OCI-M1 (cell line): Measurements from ENCODE around the gene OARD1.
"Not testable (repeated sequence)": the region's sequence is repeated elsewhere in the genome, so short reads cannot be mapped to it uniquely, and the experiment has no call there.

ENCODE experiments used
- DNase-seq: peaks from one replicate; lab custom pipeline; 2025; lab: John Stamatoyannopoulos, UW

Gene OARD1

DNA sequence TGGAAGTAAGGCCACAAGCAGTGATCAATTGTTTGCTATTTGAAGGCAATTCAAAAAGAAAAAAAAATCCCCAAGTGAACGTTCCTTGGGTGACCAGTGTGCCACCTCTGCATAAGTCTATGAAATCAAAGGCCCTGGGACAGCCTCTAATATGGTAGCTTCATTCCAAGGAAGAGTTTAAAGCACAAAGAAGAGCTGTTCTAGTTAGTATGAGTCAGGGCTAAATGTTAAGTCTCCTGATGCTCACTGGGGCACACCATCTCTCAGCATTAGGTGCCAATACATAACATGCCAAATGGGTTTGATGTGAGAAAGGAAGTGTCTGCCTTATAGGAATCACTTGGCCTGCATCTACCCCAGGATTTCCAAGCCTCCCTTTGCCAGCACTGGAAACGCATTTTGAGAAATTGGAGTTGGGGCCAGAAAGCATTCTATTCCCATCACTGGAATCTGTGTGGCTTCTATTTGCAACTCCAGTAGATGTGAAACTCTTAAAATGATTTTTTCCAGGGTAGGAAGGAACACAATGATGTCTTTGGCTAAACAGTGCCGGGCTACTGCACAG lies 46.1 kb downstream of the OARD1 start:
- DNase-seq = no peak

DNA sequence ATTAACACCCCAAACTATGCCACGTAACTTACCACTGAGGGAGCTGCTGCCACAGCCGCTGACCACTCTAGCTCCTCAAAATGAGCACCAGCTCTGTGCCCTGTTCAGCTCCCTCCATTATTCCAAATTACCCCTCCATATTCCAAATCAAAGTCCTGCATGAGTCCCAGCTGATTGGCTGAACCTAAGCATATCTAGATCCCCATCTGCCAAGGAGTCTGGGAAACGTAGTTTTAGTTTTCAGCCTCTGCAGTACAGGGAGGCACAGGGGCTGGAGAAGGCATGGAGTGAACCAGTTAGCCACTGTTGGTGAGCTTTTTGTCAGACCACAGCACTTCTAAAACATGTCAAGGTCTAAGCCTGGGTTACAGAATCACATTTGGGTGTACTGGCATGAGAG lies 49.0 kb downstream of the OARD1 start:
- no peak for DNase-seq

GRCh38 chr6:41022294-41022693 lies 49.9 kb downstream of the OARD1 start:
- no peak for DNase-seq

DNA sequence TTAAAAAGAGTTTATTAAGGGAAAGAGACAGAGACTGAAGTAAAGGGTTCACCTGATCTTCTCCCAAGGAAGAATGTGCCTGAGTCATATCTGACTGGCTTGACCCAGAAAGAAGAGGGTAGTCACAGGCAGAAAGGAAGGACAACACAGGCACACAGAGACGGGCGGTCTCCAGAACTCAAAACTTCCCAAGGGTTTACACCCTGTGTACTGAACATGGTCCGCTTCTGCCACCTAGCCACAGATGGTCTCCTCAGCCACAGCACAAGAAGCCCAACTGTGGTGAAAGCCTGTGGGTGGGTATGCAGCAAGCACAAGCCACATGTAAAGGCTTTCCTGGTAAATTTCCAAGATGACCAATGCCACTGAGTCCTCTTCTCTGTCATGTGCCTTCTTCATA lies 50.3 kb downstream of the OARD1 start:
- no peak for DNase-seq

GRCh38 chr6:41017663-41018062 lies 54.5 kb downstream of the OARD1 start:
- no peak for DNase-seq

DNA sequence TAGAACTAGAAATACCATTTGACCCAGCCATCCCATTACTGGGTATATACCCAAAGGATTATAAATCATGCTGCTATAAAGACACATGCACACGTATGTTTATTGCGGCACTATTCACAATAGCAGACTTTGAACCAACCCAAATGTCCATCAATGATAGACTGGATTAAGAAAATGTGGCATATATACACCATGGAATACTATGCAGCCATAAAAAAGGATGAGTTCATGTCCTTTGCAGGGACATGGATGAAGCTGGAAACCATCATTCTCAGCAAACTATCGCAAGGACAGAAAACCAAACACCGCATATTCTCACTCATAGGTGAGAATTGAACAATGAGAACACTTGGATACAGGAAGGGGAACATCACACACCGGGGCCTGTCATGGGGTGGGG lies 56.3 kb downstream of the OARD1 start:
- not testable (repeated sequence) for DNase-seq

DNA sequence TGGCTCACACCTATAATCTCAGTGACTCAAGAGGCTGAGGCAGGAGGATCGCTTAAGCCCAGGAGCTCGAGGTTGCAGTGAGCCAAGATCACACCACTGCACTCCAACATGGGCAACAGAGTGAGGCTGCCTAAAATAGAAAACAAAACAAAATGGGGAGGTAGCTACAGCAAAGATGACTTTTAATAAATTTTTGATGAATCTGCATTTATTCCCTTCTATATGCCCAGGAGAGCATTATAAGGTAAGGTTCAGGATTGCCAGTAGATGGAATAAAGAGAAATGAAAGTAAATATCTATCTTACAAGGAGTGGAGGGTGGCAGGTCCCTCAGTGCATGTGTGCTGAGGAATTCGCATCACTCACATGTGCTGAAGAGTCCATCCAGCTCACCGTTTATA lies 57.4 kb downstream of the OARD1 start:
- no peak for DNase-seq
